Osteoblast (primary cell): ENCODE measurements around the gene STIM2. TPM values are rescaled to one million over a fixed set of nuclear protein-coding genes. Genes with fewer than 3 reads are reported as not detected.

Experiments
- DNase-seq: peaks from one replicate; pipeline ENCODE4 v3.0.0; 2011; ENCODE audit warnings: low spot score, mixed read lengths; ENCODE audit not compliant: insufficient read length; ENCODE audit errors: missing footprints
- H2AFZ ChIP-seq: 2 replicates; pipeline ENCODE4 v1.6.0; 2011; ENCODE audit warnings: mild to moderate bottlenecking, low read length
- H3K27ac ChIP-seq: 2 replicates; pipeline ENCODE4 v1.5.1; 2011; ENCODE audit warnings: mild to moderate bottlenecking, low read depth, low read length, moderate library complexity
- H3K27me3 ChIP-seq: 2 replicates; pipeline ENCODE4 v1.6.0; 2012; ENCODE audit warnings: mild to moderate bottlenecking, control low read depth, inconsistent platforms, low read length, moderate library complexity; ENCODE audit not compliant: insufficient read depth
- H3K36me3 ChIP-seq: 2 replicates; pipeline ENCODE4 v1.5.1; 2011; ENCODE audit warnings: mild to moderate bottlenecking, low read length, control low read depth, moderate library complexity; ENCODE audit not compliant: insufficient read depth
- H3K4me1 ChIP-seq: 2 replicates; pipeline ENCODE4 v1.5.1; 2011; ENCODE audit warnings: mild to moderate bottlenecking, low read length, control low read depth, moderate library complexity; ENCODE audit not compliant: insufficient read depth
- H3K4me2 ChIP-seq: 2 replicates; pipeline ENCODE4 v1.6.0; 2011; ENCODE audit warnings: mild to moderate bottlenecking, low read length; ENCODE audit not compliant: insufficient read depth
- H3K4me3 ChIP-seq: fragments of 200-600 bp; sonication (generic); 3 replicates; pipeline ENCODE4 v1.5.1; 2012; ENCODE audit warnings: mild to moderate bottlenecking, low read length, inconsistent platforms; ENCODE audit not compliant: insufficient read depth
- H3K79me2 ChIP-seq: 2 replicates; pipeline ENCODE4 v1.6.0; 2012; ENCODE audit warnings: mild to moderate bottlenecking, low read length, control low read depth, inconsistent platforms; ENCODE audit not compliant: insufficient read depth
- H3K9me3 ChIP-seq: 2 replicates; pipeline ENCODE4 v1.5.1; 2011; ENCODE audit warnings: low read depth, low read length, control low read depth
- H4K20me1 ChIP-seq: 2 replicates; pipeline ENCODE4 v1.6.0; 2012; ENCODE audit warnings: mild to moderate bottlenecking, low read length, control low read depth; ENCODE audit not compliant: insufficient read depth
- CTCF ChIP-seq: IDR thresholded peaks from 2 replicates; pipeline ENCODE4 v1.5.1; 2011; ENCODE audit warnings: mild to moderate bottlenecking, low read depth, low read length, moderate library complexity; ENCODE audit errors: extremely low read depth
- total RNA-seq: library from RNA; depleted of rRNA; stranded (reverse); fragments of >200 nt; gene quantifications from 2 replicates; pipeline ENCODE4 v1.2.3, GENCODE V29; 2012

The STIM2 gene
- total RNA-seq, 1 donor, result 14.8 TPM

- Histone ChIP-seq H3K4me1 (peaks cover 49% of the 10 kb centered on the region), H4K20me1 (no peaks in the 10 kb centered on the region), H3K4me2 (peak overlapping the region; percentile 25), H3K36me3 (no peaks in the 10 kb centered on the region), H3K9me3 (no peaks in the 10 kb centered on the region), H3K79me2 (no peaks in the 10 kb centered on the region), H2AFZ (no peak overlapping the region), H3K27me3 (no peaks in the 10 kb centered on the region), H3K4me3 (no peak overlapping the region), H3K27ac (no peak overlapping the region)
- no peak for DNase-seq
- TF ChIP-seq CTCF, result no peak
Measured at GRCh38 chr4:27003642-27004113, 143.0 kb downstream of the STIM2 start.

- no peaks in the 10 kb centered on the region for H3K27me3 ChIP-seq
- H3K27ac ChIP-seq, result peak overlapping the region; percentile 74
- no peaks in the 10 kb centered on the region for H3K36me3 ChIP-seq
- no peak overlapping the region for H2AFZ ChIP-seq
- DNase-seq, result no peak
- H3K79me2 ChIP-seq, result no peaks in the 10 kb centered on the region
- TF ChIP-seq CTCF, result no peak
- H3K4me2 ChIP-seq, result peak overlapping the region; percentile 26
- no peaks in the 10 kb centered on the region for H3K9me3 ChIP-seq
- H3K4me3 ChIP-seq, result no peak overlapping the region
- no peaks in the 10 kb centered on the region for H4K20me1 ChIP-seq
- peaks cover 63% of the 10 kb centered on the region for H3K4me1 ChIP-seq
Measured at GRCh38 chr4:27005501-27005900, 144.9 kb downstream of the STIM2 start.

- peak overlapping the region; percentile 74 for H3K27ac ChIP-seq
- peaks cover 63% of the 10 kb centered on the region for H3K4me1 ChIP-seq
- TF ChIP-seq CTCF, result no peak
- no peaks in the 10 kb centered on the region for H3K36me3 ChIP-seq
- no peaks in the 10 kb centered on the region for H3K27me3 ChIP-seq
- H4K20me1 ChIP-seq, result no peaks in the 10 kb centered on the region
- H3K9me3 ChIP-seq, result no peaks in the 10 kb centered on the region
- no peak overlapping the region for H2AFZ ChIP-seq
- DNase-seq, result no peak
- H3K79me2 ChIP-seq, result no peaks in the 10 kb centered on the region
- peak overlapping the region; percentile 26 for H3K4me2 ChIP-seq
- no peak overlapping the region for H3K4me3 ChIP-seq
Measured at GRCh38 chr4:27005905-27006590, 145.4 kb downstream of the STIM2 start.

GRCh38 chr4:27006646-27007045 lies 146.0 kb downstream of the STIM2 start:
- DNase-seq, result no peak
- H3K79me2 ChIP-seq, result no peaks in the 10 kb centered on the region
- peak overlapping the region; percentile 26 for H3K4me2 ChIP-seq
- H3K4me1 ChIP-seq, result peaks cover 63% of the 10 kb centered on the region
- TF ChIP-seq CTCF, result no peak
- no peak overlapping the region for H3K4me3 ChIP-seq
- no peaks in the 10 kb centered on the region for H4K20me1 ChIP-seq
- no peak overlapping the region for H2AFZ ChIP-seq
- H3K27ac ChIP-seq, result peak overlapping the region; percentile 74
- no peaks in the 10 kb centered on the region for H3K9me3 ChIP-seq
- no peaks in the 10 kb centered on the region for H3K27me3 ChIP-seq
- H3K36me3 ChIP-seq, result no peaks in the 10 kb centered on the region
